Omental fat pad (tissue), 4 donors: ENCODE results near the gene PEMT. TPM values are rescaled to one million over a fixed set of nuclear protein-coding genes. Genes with fewer than 3 reads are reported as not detected.

ENCODE experiments used
- ATAC-seq: fragments of 150-250 bp; one replicate; pipeline ENCODE4 v1.9.1; 2016; ENCODE audit warnings: mild to moderate bottlenecking, moderate library complexity; ENCODE audit not compliant: low FRiP score
- DNase-seq: peaks from one replicate; pipeline ENCODE4 v3.0.0-alpha.2; 2019; ENCODE audit warnings: low spot score
- CTCF ChIP-seq, 3 donors: fragments of 450-650 bp; IDR thresholded peaks; one replicate each; pipeline ENCODE4 v1.5.1; 2016 to 2017; ENCODE audit warnings: antibody characterized with exemption in 3 of 3, mild to moderate bottlenecking in 3 of 3, moderate library complexity in 2 of 3
- total RNA-seq, 4 donors: library from RNA; depleted of rRNA; stranded (reverse); fragments of >200 nt; gene quantifications; one replicate each; pipeline ENCODE4 v1.1.0, GENCODE V29; 2016

The PEMT gene
- total RNA-seq, 4 donors from 2014 or later: 32.2 to 181 (median 57.1) TPM

GRCh38 chr17:17612085-17613022 is 20.8 kb upstream of the PEMT start:
- ATAC-seq (no peak), DNase-seq (no peak)
- no peak for TF ChIP-seq CTCF (IDR thresholded peaks at IDR 0.05)

- no peak for DNase-seq
- TF ChIP-seq CTCF (IDR thresholded peaks at IDR 0.05): no peak
- no peak for ATAC-seq
Observed at GRCh38 chr17:17609121-17609520, 17.6 kb upstream of the PEMT start.

GRCh38 chr17:17606416-17607000 is 15.0 kb upstream of the PEMT start:
- TF ChIP-seq CTCF (IDR thresholded peaks at IDR 0.05): no peak
- ATAC-seq: no peak
- no peak for DNase-seq

- DNase-seq (no peak), ATAC-seq (no peak)
- TF ChIP-seq CTCF (IDR thresholded peaks at IDR 0.05): no peak
Observed at GRCh38 chr17:17605729-17606088, 14.2 kb upstream of the PEMT start.

GRCh38 chr17:17605083-17605728 is 13.7 kb upstream of the PEMT start:
- TF ChIP-seq CTCF (IDR thresholded peaks at IDR 0.05): no peak
- DNase-seq (no peak), ATAC-seq (no peak)

GRCh38 chr17:17603895-17604225 is 12.4 kb upstream of the PEMT start:
- TF ChIP-seq CTCF (IDR thresholded peaks at IDR 0.05): no peak
- ATAC-seq: no peak
- DNase-seq: no peak
